DOHH2 (cell line): ENCODE results near the gene ATP5MC2.

Experiments used
- H3F3A ChIP-seq: fragments of 200-600 bp; sonication (generic), shearing (Covaris generic); 2 replicates; pipeline ENCODE4 v1.6.0; 2016; ENCODE audit warnings: antibody characterized with exemption, mild to moderate bottlenecking; ENCODE audit not compliant: control insufficient read depth, insufficient read depth
- H3K27ac ChIP-seq: fragments of 200-600 bp; sonication (generic); 2 replicates; pipeline ENCODE4 v1.5.1; 2014; ENCODE audit warnings: low read depth, mild to moderate bottlenecking, low read length, moderate library complexity
- H3K27me3 ChIP-seq: fragments of 200-600 bp; sonication (generic); 2 replicates; pipeline ENCODE4 v1.6.1; 2014; ENCODE audit warnings: mild to moderate bottlenecking, low read length, mixed read lengths; ENCODE audit not compliant: control insufficient read depth
- H3K36me3 ChIP-seq: fragments of 200-600 bp; sonication (generic); 2 replicates; pipeline ENCODE4 v1.6.1; 2014; ENCODE audit warnings: mild to moderate bottlenecking, low read length, moderate library complexity, mixed read lengths; ENCODE audit not compliant: control insufficient read depth
- H3K4me1 ChIP-seq: fragments of 200-600 bp; sonication (generic); 2 replicates; pipeline ENCODE4 v1.6.1; 2014; ENCODE audit warnings: mild to moderate bottlenecking, low read length, mixed read lengths; ENCODE audit not compliant: control insufficient read depth
- H3K4me2 ChIP-seq: fragments of 200-600 bp; sonication (generic); 2 replicates; pipeline ENCODE4 v1.6.0; 2014; ENCODE audit warnings: mild to moderate bottlenecking, low read length, moderate library complexity
- H3K4me3 ChIP-seq: fragments of 200-600 bp; sonication (generic); 2 replicates; pipeline ENCODE4 v1.5.1; 2014; ENCODE audit warnings: mild to moderate bottlenecking, low read length, mixed read lengths
- H3K79me2 ChIP-seq: fragments of 200-600 bp; sonication (generic); 2 replicates; pipeline ENCODE4 v1.6.1; 2014; ENCODE audit warnings: mild to moderate bottlenecking, low read length, mixed read lengths; ENCODE audit not compliant: control insufficient read depth
- H3K9me2 ChIP-seq: fragments of 200-600 bp; sonication (generic); replicated peaks from 2 replicates; pipeline ENCODE4 v1.6.1; 2014; ENCODE audit warnings: mild to moderate bottlenecking, low read length, mixed read lengths; ENCODE audit not compliant: control insufficient read depth
- H3K9me3 ChIP-seq: fragments of 200-600 bp; sonication (generic); 2 replicates; pipeline ENCODE4 v1.6.1; 2014; ENCODE audit warnings: antibody characterized with exemption, low read length, mixed read lengths; ENCODE audit not compliant: control insufficient read depth, insufficient read depth
- H4K20me1 ChIP-seq: fragments of 200-600 bp; sonication (generic); 2 replicates; pipeline ENCODE4 v1.6.0; 2014; ENCODE audit warnings: low read depth, mild to moderate bottlenecking, antibody characterized with exemption, low read length, moderate library complexity; ENCODE audit not compliant: control insufficient read depth, insufficient read depth
- CTCF ChIP-seq: fragments of 200-600 bp; sonication (generic); IDR thresholded peaks from one replicate; pipeline ENCODE4 v1.5.1; 2014; ENCODE audit warnings: antibody characterized with exemption, mild to moderate bottlenecking, low read depth, low read length; ENCODE audit not compliant: poor library complexity, severe bottlenecking
- EZH2phosphoT487 ChIP-seq: fragments of 200-600 bp; sonication (generic); IDR thresholded peaks from 2 replicates; pipeline ENCODE4 v1.6.1; 2017; ENCODE audit warnings: borderline replicate concordance, mild to moderate bottlenecking, antibody characterized with exemption, low read length, moderate library complexity, mixed read lengths

Gene ATP5MC2

GRCh38 chr12:53674977-53675700 lies 744 bp downstream of the ATP5MC2 start:
- no peak for TF ChIP-seq CTCF
- H3F3A ChIP-seq = no peaks in the 10 kb centered on the region
- peak overlapping the region; percentile 87 for H3K4me3 ChIP-seq
- H3K27me3 ChIP-seq = peaks cover 28% of the 10 kb centered on the region
- no peaks in the 10 kb centered on the region for H4K20me1 ChIP-seq
- H3K27ac ChIP-seq = peak overlapping the region; percentile 54
- peaks cover 49% of the 10 kb centered on the region for H3K36me3 ChIP-seq
- peaks cover 27% of the 10 kb centered on the region for H3K4me1 ChIP-seq
- no peaks in the 10 kb centered on the region for H3K9me3 ChIP-seq
- peak overlapping the region; percentile 88 for H3K4me2 ChIP-seq
- H3K9me2 ChIP-seq = no peaks in the 10 kb centered on the region
- peaks cover 24% of the 10 kb centered on the region for H3K79me2 ChIP-seq

GRCh38 chr12:53670971-53671370 lies 4.9 kb downstream of the ATP5MC2 start:
- Histone ChIP-seq H3K27ac (no peak overlapping the region), H3K4me1 (peaks cover 12% of the 10 kb centered on the region), H3K9me3 (no peaks in the 10 kb centered on the region), H3K4me2 (no peak overlapping the region), H4K20me1 (no peaks in the 10 kb centered on the region), H3K27me3 (no peaks in the 10 kb centered on the region), H3K4me3 (no peak overlapping the region), H3K9me2 (no peaks in the 10 kb centered on the region), H3F3A (no peaks in the 10 kb centered on the region), H3K36me3 (peaks cover 77% of the 10 kb centered on the region), H3K79me2 (peaks cover 24% of the 10 kb centered on the region)
- TF ChIP-seq EZH2phosphoT487 (no peak), CTCF (no peak)

GRCh38 chr12:53670308-53670707 lies 5.6 kb downstream of the ATP5MC2 start:
- TF ChIP-seq EZH2phosphoT487 = no peak
- TF ChIP-seq CTCF = no peak
- peaks cover 20% of the 10 kb centered on the region for H3K79me2 ChIP-seq
- no peaks in the 10 kb centered on the region for H3F3A ChIP-seq
- H3K27ac ChIP-seq = no peak overlapping the region
- H3K27me3 ChIP-seq = no peaks in the 10 kb centered on the region
- H3K4me3 ChIP-seq = no peak overlapping the region
- no peaks in the 10 kb centered on the region for H3K9me3 ChIP-seq
- H3K36me3 ChIP-seq = peaks cover 80% of the 10 kb centered on the region
- H3K4me2 ChIP-seq = no peak overlapping the region
- peaks cover 9% of the 10 kb centered on the region for H3K4me1 ChIP-seq
- no peaks in the 10 kb centered on the region for H4K20me1 ChIP-seq
- no peaks in the 10 kb centered on the region for H3K9me2 ChIP-seq
